Measurements from ENCODE around the gene GPR4.
A peak's percentile ranks its signal among the peaks of the same experiment; 100 is the strongest.

GPR4 gene

DNA sequence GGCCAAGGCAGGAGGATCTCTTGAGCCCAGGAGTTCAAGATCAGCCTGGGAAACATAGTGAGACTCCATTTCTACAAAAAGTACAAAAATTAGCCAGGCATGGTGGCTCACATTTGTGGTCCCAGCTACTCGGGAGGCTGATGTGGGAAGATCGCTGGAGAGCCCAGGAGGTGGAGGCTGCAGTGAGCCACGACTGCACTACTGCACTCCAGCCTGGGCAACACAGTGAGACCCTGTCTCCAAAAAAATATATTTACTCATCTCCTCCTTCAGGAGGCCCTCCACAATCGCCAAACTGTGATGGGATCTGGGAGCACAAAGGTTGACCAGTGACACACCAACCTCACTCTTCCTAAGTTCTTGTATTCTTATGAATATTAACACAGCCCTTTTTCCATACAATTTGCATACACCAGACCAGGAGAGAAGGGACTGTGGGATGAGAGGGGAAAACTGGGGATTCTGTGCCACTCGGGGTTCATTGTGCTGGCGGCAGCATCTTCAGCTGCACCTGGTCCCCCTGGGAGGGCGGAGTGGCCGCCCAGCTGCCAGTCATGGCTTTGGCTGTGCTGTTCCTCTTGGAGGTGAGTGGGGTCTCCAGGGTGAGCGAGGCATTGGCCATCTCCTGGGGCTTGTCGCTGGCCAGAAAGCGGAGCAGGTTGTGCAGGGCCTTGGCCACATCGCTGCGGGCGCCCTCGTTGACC, 11.6 kb downstream of the GPR4 start:
- no peak for DNase-seq (ENCODE audit: low read depth in 2 of 2)

DNA sequence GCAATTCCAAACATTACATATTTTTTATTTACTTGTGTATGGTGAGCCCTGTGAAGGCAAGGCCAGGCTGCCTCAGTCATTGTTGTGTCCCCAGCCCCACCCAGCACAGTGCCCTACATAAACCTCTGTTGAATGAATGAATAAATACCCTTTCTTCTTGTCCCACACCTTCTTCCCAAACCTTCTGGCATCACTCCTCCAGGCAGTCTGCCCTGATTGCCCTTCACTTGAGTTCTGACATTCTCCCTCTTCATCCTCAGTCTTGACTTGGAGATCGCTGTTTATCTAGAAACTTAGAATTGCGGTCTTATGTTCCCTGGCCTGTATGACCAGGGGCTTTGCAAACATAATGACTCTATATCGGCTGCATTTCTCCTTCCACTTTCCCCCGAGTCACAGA, 12.2 kb downstream of the GPR4 start:
- no peak for DNase-seq (ENCODE audit: low read depth in 2 of 2)

DNA sequence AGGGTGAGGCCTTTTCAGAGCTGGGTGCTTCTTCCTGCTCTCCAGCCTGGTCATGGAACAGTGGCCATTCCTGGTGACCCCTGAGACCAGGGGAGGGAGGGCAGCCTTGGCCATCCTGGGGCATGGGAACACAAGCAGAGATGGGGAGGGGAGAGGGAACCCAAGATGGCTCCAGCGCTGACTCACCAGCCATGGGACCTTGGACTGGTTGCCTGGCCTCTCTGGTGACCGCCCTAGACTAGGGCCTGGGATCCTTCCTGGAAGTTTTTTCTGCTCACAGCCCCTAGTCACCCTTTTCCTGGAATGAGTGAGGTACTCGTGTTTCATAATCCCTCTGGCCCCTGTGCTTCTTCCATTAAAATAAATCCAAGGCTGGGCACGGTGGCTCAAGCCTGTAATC, 14.1 kb downstream of the GPR4 start:
- DNase-seq (ENCODE audit: low read depth in 2 of 2), result no peak

DNA sequence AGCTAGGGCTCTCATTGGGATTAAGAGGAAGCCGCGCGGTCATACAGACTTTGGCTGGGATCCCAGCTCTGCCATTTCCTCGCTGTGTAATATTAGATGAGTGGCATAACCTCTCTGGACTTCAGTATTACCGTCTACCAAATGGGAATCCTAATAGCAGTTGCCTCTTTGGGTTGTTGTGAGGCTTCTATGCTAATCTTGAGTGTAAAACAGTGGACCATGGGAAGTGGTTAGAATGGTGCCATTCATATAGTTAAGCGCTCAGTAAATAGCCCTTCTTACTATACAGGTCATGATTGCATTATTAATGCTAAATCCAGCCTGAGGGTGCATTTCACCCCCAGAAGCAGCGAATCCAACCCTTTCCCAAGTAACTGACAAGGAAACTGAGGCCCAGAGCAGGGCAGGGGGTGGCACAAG, 16.8 kb downstream of the GPR4 start:
- no peak for DNase-seq (ENCODE audit: low read depth in 2 of 2)

DNA sequence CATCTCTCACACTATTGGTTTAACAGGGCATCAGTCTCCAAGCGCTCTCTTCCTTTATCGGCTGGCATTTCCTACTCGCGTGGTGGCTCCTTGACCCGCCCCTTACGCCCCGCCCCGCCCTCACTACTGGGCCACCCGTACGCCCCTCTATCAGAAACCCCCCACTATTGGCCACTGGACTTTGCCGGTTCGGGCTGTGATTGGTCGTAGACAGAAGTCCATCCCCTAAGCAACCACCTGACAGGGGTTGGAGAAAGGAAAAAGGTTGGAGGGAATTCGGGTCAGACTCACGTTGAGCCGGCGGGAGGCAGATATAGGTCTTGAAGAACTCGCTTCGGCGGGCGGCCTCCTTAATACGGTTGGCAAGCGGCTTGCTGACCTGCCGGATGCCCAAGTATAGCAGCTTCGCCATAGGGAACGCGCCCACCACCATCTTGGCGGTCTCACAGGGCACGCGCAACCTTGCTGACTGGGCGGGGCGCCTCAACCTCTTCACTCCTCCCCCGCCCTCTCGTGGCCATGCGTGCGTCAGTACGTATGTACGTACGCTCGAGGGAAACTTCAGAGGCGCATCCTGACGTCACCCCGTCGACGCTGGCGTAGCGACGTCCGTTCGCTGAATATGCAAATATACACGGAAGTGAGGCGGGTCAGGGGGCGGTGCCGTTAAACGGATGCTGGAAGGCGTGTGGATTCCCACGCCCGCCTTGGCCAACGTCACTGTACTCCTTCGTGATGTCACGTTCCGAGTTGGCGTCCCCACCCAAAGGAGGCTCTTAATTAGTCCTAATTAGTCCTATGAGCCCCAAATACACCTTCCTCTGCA, 17.5 kb downstream of the GPR4 start, which contains the start of gene OPA3:
Gene OPA3, minus strand, starts transcription at position 471 of the 826 bp plus-strand sequence. Its CDS starts 38 bp downstream, at position 433.
- DNase-seq (ENCODE audit: low read depth in 2 of 2), result peak; percentile 98 to 99

DNA sequence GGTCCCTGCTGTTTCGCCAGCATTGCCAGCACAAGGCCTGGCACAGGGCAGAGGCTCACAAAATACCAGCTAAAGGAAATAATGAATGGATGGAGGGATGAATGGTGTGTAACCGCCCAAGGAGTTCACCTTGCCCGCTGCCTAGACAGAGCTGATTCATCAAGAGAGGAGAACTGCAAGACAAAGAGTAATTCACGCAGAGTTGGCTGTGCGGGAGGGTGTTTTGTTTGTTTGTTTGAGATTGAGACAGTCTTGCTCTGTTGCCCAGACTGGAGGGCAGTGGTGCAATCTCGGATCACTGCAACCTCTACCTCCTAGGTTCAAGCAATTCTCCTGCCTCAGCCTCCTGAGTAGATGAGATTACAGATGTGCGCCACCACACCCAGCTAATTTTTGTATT, 20.4 kb downstream of the GPR4 start:
- no peak for DNase-seq (ENCODE audit: low read depth in 2 of 2)

DNA sequence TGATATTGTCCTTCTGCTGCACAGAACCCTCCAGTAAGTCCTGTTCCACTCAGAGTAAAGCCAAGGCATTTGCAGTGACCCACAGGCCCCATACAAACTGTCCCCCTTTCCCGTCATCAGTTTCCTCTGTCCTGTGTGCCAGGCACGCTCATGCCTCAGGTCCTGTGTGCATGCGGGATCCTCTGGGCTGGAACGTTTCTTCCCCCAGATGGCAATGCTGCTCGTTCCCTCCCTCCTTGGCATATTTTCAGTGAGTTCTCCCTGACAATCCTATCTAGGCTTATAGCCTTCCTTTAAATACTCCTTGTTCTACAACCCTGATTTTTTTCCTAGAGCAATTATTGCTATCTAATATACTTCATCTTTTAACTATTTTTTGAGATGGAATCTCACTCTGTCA, 23.2 kb downstream of the GPR4 start:
- DNase-seq (ENCODE audit: low read depth in 2 of 2), result no peak

DNA sequence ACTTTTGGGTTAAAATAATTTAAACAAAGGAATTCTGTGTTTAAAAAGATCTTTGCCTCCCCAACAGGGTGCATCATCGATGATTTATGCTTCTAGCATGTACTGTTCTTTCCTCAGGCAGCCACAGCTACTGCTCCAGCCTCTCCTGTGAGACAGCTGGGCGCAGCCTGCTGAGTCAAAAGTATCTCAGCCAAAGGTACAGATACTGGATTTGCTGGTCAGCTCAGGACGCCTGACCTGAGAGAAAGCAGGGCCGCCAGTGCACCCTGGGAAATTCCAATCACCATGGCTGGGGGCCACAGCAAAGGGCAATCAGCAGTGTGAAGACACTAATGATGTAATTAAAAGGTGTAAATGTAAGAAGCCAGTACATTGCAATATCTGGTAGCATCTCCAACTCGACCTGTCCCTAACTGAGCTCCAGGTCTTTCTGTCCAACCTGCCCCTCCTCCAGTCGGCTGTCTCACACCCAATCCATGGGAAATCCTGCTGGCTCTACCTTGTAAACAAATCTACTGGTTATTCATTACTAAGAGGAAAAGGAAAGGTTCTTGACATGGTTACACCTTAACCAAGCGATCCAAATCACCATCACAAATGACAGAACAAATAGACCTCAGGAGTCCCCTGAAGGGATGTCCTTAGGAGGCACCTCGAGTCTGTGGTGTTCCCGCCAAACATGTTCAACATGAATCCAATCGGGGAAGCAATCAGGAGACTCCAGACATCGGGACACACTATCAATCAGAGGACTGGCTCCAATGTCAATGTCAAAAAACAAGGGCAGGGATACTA, 24.7 kb downstream of the GPR4 start:
- no peak for DNase-seq (ENCODE audit: low read depth in 2 of 2)

DNA sequence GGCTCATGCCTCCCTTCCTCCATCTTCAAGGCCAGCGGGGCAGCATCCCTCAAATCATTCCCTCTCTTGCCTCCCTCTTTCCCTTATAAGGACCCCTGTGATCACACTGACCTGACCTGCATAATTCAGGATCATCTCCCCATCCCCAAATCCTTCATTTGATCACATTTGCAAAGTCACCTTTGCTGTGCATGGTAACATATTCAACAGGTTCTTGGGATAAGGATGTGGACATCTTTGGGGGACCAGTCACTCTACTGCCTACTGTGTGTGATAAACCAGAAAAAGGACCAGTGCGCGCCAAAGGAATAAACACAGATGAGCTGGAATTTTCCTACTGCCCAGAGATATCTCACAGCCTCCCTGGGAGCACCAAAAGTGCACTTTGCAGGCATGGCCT, 25.3 kb downstream of the GPR4 start:
- no peak for DNase-seq (ENCODE audit: low read depth in 2 of 2)

DNA sequence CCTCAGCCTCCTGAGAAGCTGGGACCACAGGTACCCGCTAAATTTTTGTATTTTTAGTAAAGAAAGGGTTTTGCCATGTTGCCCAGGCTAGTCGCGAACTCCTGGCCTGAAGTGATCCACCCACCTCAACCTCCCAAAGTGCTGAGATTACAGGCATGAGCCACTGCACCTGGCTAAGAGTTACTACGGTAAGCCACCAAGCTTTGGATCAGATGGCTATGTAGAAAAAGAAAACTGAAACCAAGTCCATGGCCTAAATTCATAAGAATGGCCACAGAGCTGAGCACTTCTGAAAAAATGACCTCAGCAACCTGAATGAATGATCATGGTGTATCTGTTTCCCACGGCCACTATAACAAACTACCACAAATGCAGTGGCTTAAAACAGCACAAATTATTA, 26.8 kb downstream of the GPR4 start:
- no peak for DNase-seq (ENCODE audit: low read depth in 2 of 2)

DNA sequence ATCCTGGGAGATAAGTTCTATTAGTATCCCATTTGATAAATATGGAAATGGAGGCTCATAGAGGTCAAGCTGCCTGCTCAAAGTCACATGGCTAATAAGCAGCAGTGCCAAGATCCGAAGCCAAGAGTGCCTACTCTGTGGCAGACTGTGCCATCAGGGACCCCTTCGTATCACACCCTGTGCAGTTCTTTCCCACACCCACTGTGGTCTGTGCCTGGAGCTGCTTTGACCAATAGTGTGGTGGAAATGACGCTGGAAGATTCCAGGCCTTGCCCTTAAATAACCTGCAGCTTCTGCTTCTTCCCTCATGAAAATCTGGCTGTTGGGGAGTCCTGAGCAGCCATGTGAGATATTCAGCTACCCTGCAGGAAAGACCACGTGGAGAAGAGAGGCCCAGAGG, 27.5 kb downstream of the GPR4 start:
- DNase-seq (ENCODE audit: low read depth in 2 of 2), result no peak

DNA sequence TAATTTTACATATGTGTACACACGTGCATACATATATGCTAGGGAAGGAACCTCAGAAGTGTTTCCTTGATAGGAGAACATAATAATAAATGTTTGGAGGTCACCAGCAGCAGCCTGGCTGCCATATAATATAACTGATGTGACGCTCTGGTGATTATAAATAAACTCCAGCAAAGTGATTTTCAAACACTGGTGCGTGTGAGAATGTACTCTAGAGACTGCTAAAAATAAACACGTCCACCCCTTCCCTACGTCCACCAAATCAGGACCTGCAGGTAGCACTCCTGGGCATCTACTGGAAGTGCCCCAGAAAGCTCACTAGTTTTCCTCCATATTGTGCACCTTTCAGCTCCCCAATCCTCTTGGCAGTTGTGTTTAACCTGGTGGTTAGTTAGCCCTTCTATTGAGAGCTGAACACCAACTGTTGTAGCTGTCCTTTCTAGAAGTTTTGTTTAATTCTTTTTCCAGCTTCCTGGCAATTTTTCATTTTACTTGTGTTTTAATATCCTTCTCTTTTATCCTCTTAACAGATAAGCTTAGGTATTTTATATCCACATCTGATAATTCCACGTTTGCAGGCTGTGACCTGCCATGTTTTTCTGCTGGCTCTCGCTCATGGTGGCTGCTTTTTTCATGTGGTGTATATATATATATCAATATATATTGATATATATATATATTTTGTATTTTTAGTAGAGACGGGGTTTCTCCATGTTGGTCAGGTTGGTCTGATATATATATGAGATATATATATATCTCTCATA, 30.4 kb downstream of the GPR4 start:
- DNase-seq (ENCODE audit: low read depth in 2 of 2), result no peak

DNA sequence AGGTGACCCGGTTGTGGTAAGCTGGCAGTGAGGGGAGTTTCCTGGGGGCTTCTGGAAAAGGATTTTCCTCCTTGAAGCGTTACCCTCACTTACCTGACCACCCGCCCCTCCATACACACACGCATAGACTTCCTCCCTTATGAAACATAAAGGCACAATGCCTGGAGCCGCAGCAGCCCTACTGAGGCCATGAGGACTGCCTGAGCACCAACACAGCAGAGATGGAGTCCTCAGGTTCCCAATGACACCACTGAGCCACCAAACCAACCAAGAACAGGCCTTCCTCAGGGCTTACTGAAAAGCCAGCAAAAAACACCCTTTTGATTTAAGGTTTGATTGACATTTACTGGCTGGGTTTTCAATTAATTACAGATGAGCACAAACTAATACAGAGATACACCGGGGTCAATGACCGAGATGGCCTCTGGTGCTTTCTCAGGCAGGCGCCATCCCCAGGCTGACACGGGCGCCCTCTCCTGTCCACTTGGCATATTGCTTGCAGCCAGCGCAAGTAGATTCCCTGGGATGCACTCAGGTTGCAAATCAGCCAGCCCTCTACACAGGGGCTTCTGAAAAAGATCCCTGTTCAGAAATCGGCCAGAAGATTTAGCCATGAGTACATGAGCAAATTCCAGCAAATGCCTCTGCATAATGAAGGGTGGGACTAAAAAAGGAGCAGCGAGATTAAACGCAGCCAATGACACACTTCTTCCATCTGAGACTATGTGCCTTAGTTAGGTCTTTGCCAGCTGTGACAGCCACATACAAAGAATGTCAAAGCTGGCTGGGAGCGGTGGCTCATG, 32.2 kb downstream of the GPR4 start:
- peak; percentile 62 to 69 for DNase-seq (ENCODE audit: low read depth in 2 of 2)

DNA sequence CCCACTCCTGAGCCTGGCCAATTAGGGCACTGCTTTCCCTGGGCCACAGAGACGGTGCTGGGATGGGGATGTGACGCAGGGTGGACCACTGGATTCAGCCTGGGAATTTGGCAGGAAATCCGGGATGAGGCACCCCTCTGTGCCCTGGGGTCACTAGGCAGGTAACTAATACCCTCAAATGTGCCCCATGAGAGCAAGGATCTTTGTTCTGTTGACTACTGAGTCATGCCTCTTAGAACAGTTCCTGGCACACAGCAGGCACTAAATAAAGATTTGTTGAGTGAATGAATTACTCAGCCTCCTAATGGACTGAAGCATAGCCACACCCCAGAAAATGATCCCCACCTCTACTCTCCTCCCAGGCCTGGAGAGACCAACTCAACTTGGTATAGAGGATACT, 33.3 kb downstream of the GPR4 start:
- DNase-seq (ENCODE audit: low read depth in 2 of 2), result no peak

DNA sequence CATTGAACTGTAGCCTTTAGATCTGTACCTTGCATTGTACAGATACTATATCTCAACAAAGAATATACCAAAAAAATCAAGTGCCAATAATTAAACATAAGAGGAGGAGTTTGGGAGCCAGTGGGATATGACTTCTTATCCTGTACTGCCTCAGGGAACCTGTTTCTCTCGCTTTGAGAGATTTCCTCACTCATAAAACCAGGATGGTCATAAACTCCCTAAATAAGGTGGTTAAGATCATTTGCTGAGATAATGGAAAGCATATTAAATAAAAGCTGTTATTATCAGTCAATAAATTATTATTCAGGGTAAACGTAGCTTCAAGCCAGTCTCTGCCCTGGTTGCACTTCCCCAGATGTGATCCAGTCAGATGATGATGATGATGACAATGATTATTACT, 34.4 kb downstream of the GPR4 start:
- no peak for DNase-seq (ENCODE audit: low read depth in 2 of 2)

DNA sequence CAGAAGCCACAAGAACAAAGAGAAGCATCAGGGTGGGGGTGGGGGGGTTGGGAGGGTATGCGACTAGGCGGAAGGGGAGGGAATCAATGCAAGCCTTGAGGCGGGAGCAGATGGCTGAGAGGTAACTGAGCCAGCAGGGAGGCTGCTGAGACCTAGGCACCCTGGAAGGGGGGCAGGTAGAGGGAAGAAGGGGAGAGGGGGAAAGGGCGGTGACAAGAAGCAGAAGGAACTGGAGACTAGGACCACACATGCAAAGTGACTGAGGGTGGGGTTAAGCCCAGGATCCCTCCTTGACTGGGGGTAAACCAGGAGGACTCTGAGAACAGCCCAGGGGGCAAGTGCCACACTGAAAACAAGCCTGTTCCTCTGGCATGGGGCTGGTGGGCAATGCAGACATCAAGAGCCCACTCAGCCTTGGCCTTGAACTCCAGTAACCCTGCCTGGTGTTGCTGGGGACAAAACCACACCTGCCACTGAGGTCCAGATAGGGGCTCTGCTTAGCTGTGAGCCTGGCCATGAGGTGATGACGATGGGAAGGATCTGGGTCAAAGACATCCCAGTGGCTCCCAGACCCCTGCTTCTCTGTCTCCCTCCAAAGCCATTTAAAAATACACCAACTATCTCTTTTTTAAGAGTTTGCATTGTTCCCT, 37.8 kb downstream of the GPR4 start:
- no peak for DNase-seq (ENCODE audit: low read depth in 2 of 2)

DNA sequence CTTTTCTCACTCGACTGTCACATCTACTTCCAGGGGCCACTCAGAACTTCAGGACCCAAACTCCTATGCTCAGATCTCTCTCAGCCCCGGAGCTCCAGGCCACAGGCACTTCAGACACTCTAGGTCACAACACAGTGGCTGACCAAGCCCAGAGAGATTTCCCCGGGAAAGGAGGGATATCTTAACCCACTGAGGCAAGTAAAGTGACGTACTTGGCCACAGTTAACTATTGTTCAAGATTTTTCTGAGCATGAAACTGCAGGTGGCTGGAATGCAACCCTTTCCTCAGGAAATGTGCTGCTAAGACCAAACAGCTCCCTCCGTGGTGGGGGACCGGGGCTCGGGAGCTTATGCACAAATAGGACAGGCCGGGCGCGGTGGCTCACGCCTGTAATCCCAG, 41.3 kb downstream of the GPR4 start:
- DNase-seq (ENCODE audit: low read depth in 2 of 2), result no peak

DNA sequence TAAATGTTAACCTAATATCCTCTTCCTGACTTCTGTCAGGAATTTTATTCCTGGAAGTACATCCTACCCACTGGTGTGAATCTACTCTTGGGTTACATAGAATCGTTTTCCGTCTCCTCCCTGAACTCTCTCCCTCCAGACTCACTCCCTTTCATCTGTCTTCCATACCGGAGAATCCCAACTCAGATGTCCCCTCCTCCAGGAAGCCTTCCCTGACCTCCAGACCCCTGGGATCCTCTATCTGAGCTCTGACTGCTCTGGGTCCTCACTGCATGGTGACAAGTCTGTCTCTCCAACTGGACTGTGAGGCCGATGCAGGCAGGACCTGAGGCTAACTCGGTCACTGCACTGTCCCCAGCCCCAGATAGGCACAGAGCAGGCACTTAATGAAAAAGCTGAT, 42.0 kb downstream of the GPR4 start:
- DNase-seq (ENCODE audit: low read depth in 2 of 2), result no peak

DNA sequence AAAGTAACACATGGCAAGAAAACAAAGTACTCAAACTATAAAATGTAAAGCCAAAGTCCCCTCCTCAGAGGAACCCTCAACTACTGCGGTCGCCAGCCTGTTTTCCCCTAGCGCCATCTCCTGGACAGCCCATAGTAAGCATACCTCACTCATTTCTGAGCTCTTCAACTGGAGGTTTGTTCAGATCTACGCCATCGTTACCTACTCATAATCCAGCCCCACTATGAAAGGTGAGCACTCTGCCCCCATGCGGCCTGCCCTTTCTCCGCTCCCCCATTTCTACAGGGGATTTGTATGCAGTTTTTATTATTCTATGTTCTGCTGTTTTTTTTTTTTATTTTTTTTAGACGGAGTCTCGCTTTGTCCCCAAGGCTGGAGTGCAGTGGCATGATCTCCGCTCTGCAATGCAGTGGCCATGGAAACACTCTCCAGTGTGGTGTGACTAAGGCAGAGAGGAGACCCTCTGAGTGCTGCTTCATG, 43.6 kb downstream of the GPR4 start:
- DNase-seq (ENCODE audit: low read depth in 2 of 2), result peak; percentile 48 to 52

DNA sequence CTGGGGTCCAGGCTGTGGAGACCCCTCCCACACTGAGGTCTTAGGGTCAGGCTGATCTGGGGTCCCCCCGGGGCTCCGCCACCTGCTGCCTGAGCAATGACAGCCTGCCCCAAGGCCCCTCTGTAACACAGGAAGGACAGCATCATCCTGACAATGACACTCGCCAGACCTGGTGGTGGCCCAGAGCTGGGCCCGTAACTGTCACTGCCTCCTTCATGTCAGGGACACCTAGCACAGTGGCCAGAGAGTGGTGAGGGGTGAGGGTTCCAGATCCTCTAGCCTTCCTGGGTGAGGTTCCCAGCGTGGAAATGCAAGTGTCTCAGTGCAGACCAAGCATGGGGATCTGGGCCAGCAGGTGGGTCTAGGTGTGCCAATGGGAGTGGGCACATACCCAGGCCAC, 45.2 kb downstream of the GPR4 start:
- no peak for DNase-seq (ENCODE audit: low read depth in 2 of 2)

Measured in stimulated activated CD4-positive, alpha-beta T cell treated with anti-CD3 and anti-CD28 coated beads, Interleukin-4, amount 100 ng/mL, for 48 hours (primary cell).